ENCODE results near the gene PLEKHN1.

Gene PLEKHN1

GRCh38 chr1:920010-920409 is 46.3 kb upstream of the PLEKHN1 start:
- no peak for DNase-seq (ENCODE audit: extremely low read depth, low read depth)
- TF ChIP-seq CTCF (IDR thresholded peaks at IDR 0.05; ENCODE audit: low read depth, low read length), result no peak

- no peak for TF ChIP-seq CTCF (IDR thresholded peaks at IDR 0.05; ENCODE audit: low read depth, low read length)
- no peak for DNase-seq (ENCODE audit: extremely low read depth, low read depth)
Observed at GRCh38 chr1:920521-920920, 45.8 kb upstream of the PLEKHN1 start.

- peak; percentile 29 for DNase-seq (ENCODE audit: extremely low read depth, low read depth)
- peak; percentile 48 for TF ChIP-seq CTCF (IDR thresholded peaks at IDR 0.05; ENCODE audit: low read depth, low read length)
Observed at GRCh38 chr1:921011-921837, 45.1 kb upstream of the PLEKHN1 start.

- peak; percentile 61 for DNase-seq (ENCODE audit: extremely low read depth, low read depth)
- TF ChIP-seq CTCF (IDR thresholded peaks at IDR 0.05; ENCODE audit: low read depth, low read length), result no peak; the same call in 1 of the 2 replicates
Observed at GRCh38 chr1:923131-923990, 42.9 kb upstream of the PLEKHN1 start, which contains the start of gene SAMD11. Gene SAMD11, plus strand, starts transcription at chr1:923923. Its CDS starts 509 bp downstream, at chr1:924432.

GRCh38 chr1:923991-924655 is 42.2 kb upstream of the PLEKHN1 start:
- TF ChIP-seq CTCF (IDR thresholded peaks at IDR 0.05; ENCODE audit: low read depth, low read length), result no peak
- DNase-seq (ENCODE audit: extremely low read depth, low read depth), result no peak

- DNase-seq (ENCODE audit: extremely low read depth, low read depth), result no peak
- peak; percentile 5 for TF ChIP-seq CTCF (IDR thresholded peaks at IDR 0.05; ENCODE audit: low read depth, low read length)
Observed at GRCh38 chr1:924656-925560, 41.4 kb upstream of the PLEKHN1 start.
